Stimulated activated CD8-positive, alpha-beta memory T cell treated with anti-CD3 and anti-CD28 coated beads, Interleukin-12 subunit alpha, Interleukin-12 subunit beta, amount 100 ng/mL, for 24 hours (primary cell): ENCODE measurements around the gene CCR6.

Source experiments
- DNase-seq: peaks from one replicate; pipeline ENCODE4 v3.0.0-alpha.2; 2020; ENCODE audit errors: extremely low read depth

CCR6 gene

DNA sequence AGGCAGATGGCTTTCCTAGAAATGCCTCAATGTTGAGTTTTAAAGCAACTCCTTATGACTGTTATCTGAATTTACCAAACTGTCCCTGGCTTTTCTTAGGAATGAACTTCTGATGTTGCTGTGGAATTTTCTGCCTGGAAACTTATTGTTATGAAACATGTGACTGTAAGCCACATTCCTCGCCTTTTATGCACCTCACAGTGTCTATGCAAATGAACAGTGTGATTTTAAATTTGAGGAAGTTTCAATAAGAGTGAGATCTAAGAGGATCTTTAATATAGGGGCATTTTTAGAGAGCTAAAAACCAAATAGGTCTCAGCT, 2.4 kb upstream of the CCR6 start:
- no peak for DNase-seq

DNA sequence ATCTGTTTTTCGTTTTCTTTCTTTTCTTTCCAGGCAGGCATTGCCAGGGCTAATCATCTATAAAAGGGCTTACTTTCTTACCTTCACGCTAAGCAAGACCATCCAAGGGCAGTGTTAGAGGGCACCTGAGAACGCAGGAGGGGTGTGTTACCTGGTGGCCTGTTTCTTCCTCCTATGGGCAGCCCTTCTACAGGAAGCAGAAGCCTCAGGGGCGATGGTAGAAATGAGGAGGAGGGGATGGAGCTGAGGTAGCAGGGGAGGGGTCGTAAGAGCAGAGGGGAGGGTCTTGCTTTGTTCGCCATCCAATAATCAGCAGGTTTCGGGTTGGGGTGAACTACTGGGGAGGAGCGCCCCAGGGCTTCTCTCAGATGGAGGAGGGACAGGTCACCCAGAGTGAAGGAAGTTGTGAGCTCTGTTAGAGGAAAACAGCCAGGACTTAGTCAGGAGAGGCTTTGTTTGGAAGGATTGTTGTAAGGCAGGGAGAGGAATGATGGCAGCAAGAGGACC, 1.5 kb upstream of the CCR6 start:
- no peak for DNase-seq

DNA sequence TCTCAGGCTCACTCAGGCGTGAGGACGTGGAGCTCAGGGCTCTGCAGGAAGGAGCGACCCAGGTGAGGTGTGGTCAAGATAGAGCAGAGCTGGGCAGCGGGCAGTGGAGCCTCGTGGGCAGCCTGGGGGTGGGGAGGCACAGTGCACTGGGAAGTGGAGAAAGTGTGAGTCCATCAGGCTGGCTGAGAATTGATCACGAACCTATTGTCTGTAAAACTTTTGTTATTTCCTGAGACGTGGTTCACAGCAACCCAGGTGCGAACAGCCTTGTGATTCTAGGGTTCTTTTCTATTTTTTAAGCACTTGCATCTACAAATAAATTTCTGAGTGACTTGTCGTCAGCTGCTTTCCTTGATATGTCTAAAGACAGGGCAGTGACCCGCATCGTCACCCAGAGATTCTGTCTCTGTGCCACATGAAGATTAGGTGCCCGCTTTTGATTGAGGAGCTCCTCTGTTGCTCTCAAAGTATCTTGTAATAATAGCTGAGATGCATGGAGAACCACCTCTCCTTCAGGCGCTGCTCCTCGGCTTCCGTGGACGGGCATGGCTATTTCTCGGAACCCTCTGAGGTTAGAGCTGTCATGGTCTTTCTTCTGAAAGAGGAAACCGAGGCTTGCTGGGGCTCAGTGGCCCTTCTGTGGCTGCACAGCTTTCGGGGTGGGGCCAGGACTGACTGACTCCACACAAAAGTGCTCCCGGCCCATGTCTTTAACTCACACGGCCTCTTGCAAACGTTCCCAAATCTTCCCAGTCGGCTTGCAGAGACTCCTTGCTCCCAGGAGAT, 662 bp upstream of the CCR6 start:
- no peak for DNase-seq

DNA sequence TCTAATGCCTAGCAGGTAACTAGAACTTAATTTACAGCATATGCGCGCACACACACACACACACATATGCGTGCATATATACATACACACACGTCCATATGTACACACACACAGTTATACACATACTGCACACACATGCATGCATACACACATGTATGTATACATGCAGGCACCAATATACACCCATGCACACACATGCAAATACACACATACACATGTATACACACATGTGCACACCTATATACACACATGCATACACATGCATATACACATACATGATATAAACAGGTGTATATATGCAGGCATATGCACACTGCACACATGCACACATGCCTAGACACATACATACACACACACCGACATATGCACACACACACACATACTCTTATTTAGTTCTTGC, 1.9 kb downstream of the CCR6 start:
- no peak for DNase-seq

DNA sequence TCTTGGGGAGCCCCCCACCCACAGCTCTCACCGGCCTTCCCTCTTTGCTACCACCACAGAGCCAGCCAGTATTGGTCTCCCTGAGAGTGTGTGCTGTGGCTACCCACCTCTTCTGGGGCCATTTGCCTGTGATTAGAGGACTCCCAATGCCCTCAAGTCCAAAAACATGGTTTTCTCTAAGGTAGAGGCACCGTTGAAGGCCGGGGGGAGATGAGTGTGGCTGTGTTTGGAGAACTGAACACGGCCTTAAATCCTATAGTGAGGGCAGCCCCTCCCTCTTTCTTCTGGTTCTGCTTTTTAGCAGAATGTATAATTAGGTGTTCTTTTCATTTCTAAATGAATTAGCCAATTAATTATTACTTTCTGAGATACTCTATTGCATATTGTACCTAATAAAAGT, 2.5 kb downstream of the CCR6 start:
- DNase-seq, result no peak

DNA sequence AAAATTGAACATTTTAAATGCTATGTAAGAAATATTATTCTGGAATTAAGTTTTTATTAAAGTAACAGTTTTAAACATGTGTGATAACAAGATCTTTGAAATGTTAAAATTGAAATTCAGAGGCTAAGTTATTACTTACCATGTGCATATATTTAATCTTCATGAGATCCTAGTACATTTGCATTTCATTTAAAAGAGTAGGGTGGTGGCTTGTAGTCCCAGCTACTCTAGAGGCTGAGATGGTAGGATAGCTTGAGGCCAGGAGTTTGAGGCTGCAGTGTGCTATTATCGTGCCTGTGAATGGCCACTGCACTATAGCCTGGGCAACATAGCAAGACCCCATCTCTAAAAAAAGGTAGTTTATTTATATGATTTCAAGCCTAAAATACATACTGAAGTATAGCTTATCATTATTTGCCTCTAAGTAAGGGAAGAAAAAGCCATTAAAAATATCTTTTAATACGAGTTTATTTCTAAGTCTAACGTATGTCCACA, 3.0 kb downstream of the CCR6 start:
- no peak for DNase-seq

DNA sequence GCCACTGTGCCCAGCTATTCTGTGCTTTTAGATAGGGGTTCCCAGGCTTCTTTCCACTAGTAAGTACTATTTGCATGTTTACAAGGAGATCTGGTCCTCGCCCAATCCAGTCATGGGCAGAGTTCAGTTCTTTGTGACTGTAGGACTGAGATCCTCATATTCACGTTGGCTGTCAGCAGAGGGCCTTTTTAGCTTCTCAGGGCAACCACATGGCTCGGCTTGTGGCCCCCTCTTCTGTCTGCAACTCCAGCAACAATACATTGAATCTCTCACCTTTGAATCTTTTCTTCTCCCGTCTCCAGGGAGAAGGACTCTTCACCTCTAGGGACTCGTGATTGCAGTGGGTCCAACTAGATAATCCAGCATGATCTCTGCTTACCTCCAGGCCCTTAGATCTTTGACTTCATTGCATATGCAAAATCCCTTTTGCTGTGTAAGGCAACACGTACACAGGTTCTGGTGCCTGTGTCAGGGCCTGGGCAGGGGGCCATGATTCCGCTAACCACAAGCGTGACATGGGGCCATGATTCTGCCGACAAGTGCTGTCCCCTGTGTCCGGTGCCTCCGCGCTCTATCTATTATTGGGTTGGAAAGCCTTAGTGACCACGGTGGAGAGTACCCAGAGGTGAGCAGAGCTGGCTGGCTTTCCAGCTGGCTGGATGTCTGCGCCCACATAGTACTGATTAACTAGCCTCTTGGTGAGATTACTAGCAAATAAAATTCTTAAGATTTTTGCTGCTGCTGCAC, 5.1 kb downstream of the CCR6 start:
- no peak for DNase-seq

DNA sequence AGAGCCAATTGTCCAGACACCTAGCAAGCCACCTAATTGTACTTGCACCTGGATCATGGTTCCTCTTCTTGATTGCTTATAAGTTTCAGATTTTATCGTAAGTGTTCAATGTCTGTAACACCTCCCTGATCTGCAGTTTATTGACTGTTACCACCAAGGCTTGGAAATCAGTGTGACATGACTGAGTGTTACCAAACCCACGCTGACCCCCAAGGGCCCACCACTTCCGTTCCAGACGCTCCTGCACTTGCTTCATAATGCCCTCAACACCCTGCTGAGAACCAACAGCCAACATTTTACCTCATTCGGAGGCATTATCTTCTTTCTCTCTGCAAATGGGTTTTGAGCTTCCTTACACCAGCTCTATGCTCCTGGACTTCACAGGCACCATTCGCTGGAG, 6.3 kb downstream of the CCR6 start:
- DNase-seq, result no peak

DNA sequence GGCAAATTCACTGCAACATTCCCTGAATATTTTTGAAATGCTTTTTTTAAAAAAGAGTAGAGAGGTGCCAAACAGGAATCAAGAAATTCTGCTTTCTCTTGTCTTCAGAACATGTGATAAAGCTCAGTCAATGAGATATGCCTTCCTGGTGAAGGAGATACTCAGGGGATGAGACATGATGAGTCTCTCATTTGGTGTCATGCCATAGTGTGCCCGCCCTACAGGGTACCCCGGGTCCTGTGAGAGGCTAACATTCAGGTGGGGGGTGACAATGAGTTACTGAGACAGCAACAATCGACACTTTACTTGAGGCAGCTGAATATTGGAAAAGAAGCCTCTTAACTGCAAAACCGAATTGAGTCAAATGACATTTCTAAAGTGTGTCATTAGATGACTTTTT, 6.7 kb downstream of the CCR6 start:
- DNase-seq, result no peak

DNA sequence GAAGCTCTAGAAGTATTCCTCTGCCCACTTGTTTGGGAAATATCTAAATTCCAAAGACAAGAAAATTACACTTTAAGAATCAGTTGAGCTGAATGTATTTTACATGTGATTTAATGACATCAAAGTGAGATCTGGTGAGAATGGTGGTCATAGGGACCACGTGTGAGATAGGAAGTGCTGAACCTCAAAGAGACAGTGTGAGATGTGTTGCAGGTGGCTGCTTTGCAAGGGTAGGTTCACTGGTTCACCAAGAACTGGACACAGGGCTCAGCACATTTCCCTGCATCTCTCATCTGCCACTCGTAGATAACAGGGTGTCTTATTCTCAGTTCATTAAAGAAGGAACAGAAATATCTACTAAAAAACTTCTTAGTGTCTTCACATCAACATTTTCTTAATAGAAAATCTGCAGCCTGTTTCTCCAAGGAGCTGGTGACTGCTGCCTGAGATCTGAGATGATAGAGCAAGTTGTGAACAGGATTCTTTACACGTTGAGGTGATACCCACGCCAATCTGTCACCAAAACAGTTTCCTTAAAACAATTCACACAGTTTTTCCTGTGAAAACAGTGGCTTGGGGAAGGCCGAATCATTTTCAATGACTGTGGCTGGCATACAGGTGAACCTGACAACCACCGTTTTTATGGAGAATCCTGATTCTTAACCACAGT, 7.2 kb downstream of the CCR6 start:
- DNase-seq, result no peak

DNA sequence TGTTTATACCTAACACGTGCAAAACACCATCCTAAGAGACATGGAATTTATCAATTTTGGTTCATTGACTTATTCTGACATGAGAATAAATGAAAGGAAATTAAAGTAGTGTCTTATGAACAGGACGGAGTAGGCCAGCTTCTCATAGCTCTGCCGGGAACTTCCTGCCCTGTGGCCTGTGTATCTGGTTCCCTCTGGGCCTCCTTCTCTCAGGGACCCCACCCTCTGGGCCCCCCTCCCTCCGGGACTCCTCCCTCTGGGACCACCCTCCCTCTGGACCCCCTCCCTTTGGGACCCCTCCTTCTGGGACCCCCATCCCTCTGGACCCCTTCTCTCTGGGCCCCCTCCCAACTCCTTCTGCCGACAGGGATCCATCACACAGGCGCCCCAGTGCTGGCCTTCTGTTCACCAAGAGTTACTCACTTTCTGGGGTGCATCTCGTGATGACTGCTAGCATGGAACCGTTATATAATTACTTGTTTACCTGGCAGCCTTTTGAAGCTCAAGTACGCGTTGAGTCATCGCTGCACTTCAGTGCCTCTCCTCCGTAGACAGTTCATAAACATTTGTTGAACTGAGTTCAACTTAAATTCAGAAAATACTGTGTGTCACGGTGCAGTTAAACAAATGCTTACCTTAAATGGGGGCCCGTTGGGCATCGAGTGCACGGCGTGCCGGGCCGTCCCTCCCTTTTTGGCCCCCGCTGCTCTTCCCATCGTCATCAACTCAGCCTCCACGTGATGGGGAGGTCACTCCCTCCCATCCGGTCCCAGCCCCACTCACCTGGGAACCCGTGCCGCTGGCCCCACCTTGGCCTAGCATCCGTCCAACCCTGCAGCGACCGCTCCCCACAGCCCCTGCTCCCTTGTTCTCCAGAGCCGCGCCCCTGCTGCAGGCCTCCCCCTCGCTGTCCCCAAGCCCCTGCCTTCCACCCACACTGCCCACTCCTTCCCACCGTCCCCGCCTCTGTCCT, 8.1 kb downstream of the CCR6 start:
- DNase-seq, result no peak

DNA sequence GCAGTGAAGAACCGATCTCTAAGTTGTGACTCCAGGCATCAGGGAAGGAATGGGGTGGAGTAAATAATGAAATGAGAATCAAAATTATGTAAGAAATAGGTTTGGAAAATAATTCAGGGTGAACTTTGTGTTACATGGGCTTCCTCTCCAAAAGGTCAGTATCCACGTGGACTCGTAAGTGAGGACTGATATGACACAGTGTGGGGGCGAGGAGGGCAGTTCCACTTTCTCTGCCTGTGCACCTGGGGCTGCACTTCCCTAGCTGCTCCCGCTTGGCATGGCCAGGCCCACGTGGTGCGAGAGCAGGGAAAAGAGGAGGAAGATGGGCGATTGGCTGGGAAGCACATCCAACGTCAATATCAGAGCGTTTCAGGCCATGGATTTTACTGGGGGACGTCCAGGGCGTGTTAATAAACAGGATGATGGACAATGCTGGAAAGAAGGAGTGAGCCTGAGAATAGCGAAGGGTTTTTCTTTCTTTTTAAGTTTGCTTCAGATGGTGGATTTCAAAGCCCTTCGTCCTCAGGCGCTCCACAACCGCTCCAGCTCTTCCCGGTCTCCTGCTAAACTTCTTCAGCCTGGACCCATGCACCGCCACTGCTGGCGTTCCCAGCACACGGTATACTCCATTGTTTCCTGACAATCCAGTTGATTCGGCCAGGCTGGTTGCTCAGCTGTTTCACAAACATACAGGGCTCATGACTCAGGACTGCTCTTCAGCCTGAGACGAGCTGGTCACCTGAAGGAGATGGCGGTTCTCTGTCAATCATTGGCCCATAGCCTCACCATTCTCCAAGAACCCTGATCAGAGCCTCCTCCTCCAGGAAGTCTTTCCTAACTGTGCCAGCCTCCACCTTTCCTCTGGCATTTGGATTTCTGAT, 11.8 kb downstream of the CCR6 start:
- no peak for DNase-seq

DNA sequence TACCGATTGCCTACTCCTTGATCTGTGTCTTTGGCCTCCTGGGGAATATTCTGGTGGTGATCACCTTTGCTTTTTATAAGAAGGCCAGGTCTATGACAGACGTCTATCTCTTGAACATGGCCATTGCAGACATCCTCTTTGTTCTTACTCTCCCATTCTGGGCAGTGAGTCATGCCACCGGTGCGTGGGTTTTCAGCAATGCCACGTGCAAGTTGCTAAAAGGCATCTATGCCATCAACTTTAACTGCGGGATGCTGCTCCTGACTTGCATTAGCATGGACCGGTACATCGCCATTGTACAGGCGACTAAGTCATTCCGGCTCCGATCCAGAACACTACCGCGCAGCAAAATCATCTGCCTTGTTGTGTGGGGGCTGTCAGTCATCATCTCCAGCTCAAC, 13.5 kb downstream of the CCR6 start:
- no peak for DNase-seq

DNA sequence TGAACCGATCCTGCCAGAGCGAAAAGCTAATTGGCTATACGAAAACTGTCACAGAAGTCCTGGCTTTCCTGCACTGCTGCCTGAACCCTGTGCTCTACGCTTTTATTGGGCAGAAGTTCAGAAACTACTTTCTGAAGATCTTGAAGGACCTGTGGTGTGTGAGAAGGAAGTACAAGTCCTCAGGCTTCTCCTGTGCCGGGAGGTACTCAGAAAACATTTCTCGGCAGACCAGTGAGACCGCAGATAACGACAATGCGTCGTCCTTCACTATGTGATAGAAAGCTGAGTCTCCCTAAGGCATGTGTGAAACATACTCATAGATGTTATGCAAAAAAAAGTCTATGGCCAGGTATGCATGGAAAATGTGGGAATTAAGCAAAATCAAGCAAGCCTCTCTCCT, 14.2 kb downstream of the CCR6 start:
- DNase-seq, result no peak

DNA sequence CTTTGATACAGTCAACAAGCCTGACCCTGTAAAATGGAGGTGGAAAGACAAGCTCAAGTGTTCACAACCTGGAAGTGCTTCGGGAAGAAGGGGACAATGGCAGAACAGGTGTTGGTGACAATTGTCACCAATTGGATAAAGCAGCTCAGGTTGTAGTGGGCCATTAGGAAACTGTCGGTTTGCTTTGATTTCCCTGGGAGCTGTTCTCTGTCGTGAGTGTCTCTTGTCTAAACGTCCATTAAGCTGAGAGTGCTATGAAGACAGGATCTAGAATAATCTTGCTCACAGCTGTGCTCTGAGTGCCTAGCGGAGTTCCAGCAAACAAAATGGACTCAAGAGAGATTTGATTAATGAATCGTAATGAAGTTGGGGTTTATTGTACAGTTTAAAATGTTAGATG, 15.0 kb downstream of the CCR6 start:
- no peak for DNase-seq

DNA sequence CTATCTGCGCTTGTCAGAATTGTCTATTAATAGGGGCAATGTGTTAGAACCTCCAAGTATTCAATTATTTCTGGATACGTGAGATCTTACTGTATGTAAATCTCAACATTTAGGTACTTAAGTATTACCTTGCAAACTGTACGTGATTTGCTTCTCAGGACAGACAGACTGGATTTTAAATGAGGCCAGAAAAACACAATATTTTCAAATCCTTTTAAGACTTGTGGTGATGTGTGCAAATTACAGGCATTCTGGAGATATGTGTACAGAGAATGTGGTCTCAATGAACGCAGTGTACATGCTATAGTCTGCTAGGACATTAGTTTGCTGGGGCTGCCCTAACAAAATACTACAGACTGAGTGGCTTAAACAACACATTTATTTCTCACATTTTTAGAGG, 16.9 kb downstream of the CCR6 start:
- DNase-seq, result no peak

DNA sequence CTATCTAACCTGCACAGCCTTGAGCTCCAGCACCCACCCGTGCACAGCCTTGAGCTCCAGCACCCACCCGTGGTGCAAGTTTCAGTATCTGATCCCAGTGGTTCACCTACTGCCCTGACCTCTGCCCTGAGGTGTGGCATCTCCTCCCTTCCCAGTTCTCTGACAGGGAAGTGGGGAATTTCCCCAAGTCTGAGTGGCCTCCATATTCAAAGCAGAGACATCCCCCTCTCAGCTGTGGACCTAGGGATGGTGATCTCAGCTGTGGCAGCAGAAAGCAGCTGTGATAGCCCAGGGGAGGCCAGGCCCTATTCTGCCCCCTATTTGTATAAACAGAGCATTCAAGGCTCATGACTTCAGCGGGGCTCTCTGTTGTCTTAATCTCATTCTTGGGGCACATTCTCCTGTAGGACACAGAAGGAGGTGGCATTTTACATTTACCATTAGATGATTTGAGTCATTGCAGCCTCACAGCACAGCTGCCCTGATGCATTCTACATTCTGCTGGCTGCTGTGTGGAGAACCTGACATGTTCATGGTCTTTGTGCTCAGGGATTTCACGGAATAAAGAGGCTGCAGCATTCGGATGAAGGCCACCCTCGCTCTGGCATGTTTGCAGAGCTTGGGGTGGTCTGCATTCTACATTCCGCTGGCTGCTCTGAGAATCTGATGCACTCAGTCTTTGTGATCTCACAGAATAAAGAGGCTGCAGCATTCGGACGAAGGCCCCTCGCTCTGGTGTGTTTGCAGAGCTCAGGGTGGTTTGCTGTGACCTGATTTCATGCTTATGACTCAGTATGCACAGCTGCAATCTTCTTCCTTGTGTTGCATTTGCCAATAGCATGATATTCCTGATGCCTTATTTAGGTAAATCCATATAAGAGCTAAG, 17.9 kb downstream of the CCR6 start:
- no peak for DNase-seq

DNA sequence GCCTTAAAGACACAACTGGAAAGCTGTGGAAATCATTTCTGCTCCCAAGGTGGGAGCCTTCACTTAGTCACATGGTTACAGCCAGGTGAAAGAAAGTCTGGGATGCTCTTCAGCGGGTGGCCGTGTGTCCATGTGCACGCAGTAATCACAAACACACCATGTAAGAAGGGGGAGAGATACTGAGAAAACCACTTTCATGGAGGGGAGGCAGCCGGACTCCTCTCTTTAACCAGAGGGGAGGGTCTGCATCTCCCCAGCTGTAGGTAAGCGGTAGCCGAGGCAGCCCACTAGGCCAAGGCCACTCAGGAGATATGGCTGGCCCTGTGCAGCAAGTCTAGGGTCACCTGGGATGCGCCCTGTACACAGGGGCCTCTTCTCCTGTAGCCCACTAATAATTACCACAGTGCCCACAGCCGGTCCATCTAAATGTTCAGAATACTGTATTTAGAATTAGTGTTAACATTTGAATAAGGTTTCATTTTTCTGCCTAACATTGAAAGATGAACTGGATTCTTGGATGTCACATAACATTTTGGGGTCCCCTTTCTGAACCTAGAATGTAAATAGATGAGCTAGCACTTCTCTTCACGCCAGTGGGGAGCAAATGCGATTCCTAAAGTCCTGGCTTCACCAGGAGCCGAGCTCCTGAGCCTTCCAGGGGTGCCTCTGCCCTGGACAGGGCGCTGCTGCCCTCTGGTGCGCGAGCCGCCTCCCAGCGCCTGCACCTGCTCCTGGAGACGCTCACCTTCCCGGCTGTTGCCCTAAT, 19.0 kb downstream of the CCR6 start:
- DNase-seq, result no peak

DNA sequence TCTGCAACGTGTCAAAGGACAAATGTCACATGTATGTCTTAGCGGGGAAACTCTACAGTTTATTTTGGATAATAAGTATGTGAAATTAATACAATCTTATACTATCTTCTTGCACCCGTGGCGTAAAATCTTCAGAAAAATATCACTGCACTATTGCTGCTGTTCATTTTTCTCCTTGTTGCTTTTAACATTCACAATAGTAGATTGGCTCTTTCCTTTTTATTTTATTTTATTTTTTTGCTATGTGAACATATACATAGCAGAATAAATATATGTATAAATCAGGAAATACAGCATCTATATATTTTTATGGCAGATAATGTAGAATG, 19.5 kb downstream of the CCR6 start:
- DNase-seq, result no peak
